Activated T-cell treated with anti-CD3 and anti-CD28 coated beads, Interleukin-2, amount 50 U/mL, for 24 hours (primary cell): Measurements from ENCODE around the gene CAVIN1.
"Not testable (repeated sequence)": the region's sequence is repeated elsewhere in the genome, so short reads cannot be mapped to it uniquely, and the experiment has no call there.

Experiments
- DNase-seq: peaks from one replicate; pipeline ENCODE4 v3.0.0-alpha.2; 2020
- H3K27ac Mint-ChIP-seq: 2 replicates; pipeline ENCODE4 v1.8.0; 2020; ENCODE audit warnings: mild to moderate bottlenecking, mixed read lengths
- H3K27me3 Mint-ChIP-seq: 2 replicates; pipeline ENCODE4 v1.8.0; 2020; ENCODE audit warnings: mixed read lengths
- H3K36me3 Mint-ChIP-seq: 2 replicates; pipeline ENCODE4 v1.8.0; 2020; ENCODE audit warnings: low read depth, mixed read lengths
- H3K4me1 Mint-ChIP-seq: 2 replicates; pipeline ENCODE4 v1.8.0; 2020; ENCODE audit warnings: low read depth, mixed read lengths
- H3K4me3 Mint-ChIP-seq: 2 replicates; pipeline ENCODE4 v1.8.0; 2020; ENCODE audit warnings: mild to moderate bottlenecking, moderate library complexity, mixed read lengths
- H3K9me3 Mint-ChIP-seq: 2 replicates; pipeline ENCODE4 v1.8.0; 2020; ENCODE audit warnings: mixed read lengths

The CAVIN1 gene

DNA sequence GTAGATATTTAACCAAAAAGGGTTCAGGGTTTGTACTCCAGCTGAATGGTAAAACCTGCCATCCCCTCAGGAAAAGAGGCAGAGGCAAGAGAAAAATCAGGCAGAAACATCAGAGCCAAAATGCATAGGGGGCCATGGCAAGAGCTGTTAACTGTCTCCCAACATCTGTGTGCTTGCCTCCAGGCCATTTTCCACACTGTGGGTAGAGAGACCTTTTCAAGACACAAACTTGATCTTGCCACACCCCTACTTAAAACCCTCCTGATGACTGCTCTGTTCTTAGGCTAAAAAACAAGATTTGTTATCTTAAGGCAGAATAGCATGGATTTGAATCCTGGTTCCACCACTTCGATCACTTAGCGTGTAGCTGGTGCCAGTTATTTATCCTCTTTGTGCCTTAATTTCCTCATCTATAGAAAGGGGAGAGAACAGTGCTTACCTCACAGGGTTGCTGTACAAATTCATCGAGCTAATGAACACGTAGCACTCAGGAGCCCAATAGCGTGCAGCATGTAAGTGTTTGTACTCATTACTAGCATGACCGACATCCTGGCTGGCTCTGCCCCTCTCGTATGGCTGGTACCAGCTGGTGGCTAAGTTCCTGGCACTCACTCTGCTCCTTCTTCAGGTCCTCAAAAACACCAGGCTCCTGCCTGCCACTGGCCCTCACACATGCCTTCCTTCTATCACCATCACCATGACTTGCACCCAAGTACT lies 60.7 kb downstream of the CAVIN1 start:
- Mint-ChIP-seq H3K9me3 (peaks cover 4% of the 10 kb centered on the region), H3K4me1 (peaks cover 77% of the 10 kb centered on the region), H3K27ac (peak overlapping the region; percentile 91), H3K36me3 (peaks cover 75% of the 10 kb centered on the region), H3K4me3 (no peak overlapping the region), H3K27me3 (no peaks in the 10 kb centered on the region)
- DNase-seq = no peak

DNA sequence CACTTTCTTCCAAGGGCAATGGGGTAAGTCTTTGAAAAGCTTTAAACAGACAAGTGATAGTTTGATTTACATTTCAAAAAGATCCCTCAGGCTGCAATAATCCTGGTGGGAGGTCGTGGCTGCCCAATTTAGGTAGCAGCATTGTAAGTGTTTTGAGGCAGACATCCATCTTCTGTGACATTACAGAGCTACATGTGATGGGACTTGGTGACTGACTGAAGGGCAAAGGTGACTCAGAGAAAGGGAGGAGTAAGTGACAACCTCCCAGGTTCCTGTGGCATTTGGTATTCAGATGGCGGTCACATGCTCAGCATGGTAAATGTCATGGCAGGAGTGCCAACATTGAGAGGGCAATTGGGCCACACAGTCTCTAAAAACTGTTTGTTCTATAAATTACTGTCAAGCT lies 61.3 kb downstream of the CAVIN1 start:
- Mint-ChIP-seq H3K4me1 (peaks cover 77% of the 10 kb centered on the region), H3K4me3 (peak overlapping the region; percentile 36), H3K27ac (peak overlapping the region; percentile 91), H3K36me3 (peaks cover 75% of the 10 kb centered on the region), H3K9me3 (peaks cover 4% of the 10 kb centered on the region), H3K27me3 (no peaks in the 10 kb centered on the region)
- DNase-seq = peak; percentile 44

DNA sequence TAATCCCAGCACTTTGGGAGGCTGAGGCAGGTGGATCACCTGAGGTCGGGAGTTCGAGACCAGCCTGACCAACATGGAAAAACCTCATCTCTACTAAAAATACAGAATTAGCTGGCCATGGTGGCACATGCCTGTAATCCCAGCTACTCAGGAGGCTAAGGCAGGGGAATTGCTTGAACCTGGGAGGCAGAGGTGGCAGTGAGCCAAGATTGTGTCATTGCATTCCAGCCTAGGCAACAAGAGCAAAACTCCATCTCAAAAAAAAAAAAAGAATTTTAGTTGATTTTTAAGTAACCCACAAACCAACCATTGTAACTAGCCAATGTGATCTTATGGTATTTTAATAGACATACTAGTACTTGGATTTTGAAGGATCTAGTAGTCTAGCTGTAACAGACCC lies 62.7 kb downstream of the CAVIN1 start:
- Mint-ChIP-seq H3K4me1 (peaks cover 74% of the 10 kb centered on the region), H3K27ac (peak overlapping the region; percentile 76)

DNA sequence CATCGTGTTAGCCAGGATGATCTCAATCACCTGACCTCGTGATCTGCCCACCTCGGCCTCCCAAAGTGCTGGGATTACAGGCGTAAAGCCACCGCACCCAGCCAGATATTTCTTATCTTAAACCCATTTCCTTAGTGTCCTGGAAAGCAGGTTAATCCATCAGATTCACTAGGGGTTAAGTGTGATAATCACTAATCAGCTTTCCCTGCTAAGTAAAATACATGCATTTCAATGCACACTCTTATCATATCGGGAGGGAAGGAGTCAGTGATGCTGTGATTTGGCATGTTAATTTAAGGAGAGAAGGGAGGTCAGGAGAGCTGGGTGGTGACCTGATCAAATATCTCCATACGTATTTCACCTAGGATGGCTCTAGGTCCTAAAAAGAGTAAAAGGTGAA lies 63.9 kb downstream of the CAVIN1 start:
- H3K4me1 Mint-ChIP-seq = peaks cover 69% of the 10 kb centered on the region
- DNase-seq = no peak
- H3K36me3 Mint-ChIP-seq = peaks cover 73% of the 10 kb centered on the region
- H3K9me3 Mint-ChIP-seq = no peaks in the 10 kb centered on the region
- no peak overlapping the region for H3K4me3 Mint-ChIP-seq
- no peak overlapping the region for H3K27ac Mint-ChIP-seq
- no peaks in the 10 kb centered on the region for H3K27me3 Mint-ChIP-seq

More for the DNA sequence above, 62.7 kb downstream of the CAVIN1 start:
- not testable (repeated sequence) for H3K9me3 Mint-ChIP-seq, H3K27me3 Mint-ChIP-seq, DNase-seq, H3K4me3 Mint-ChIP-seq
- H3K36me3 Mint-ChIP-seq = peaks cover 78% of the 10 kb centered on the region

DNA sequence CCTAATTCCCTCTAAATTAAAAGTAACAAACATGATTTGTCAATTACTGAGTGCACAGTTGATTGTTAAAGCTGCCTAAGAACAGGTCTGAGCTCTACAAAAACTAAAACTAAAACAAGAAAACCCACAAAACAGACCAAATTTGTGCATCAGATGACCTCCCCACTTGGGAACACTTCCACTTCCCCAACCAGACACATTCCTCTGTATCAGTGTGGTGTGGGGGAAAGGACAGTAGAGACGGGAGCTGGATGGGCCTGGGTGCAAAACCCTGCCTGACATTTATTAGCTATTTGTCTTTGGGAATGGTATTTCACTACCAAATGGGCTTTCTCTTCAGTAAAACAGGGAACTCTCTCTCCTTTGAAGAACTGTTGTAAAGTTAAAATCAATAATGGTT lies 64.6 kb downstream of the CAVIN1 start:
- Mint-ChIP-seq H3K36me3 (peaks cover 70% of the 10 kb centered on the region), H3K27ac (peak overlapping the region; percentile 81), H3K27me3 (no peaks in the 10 kb centered on the region), H3K9me3 (no peaks in the 10 kb centered on the region), H3K4me1 (peaks cover 67% of the 10 kb centered on the region), H3K4me3 (no peak overlapping the region)
- DNase-seq = no peak

DNA sequence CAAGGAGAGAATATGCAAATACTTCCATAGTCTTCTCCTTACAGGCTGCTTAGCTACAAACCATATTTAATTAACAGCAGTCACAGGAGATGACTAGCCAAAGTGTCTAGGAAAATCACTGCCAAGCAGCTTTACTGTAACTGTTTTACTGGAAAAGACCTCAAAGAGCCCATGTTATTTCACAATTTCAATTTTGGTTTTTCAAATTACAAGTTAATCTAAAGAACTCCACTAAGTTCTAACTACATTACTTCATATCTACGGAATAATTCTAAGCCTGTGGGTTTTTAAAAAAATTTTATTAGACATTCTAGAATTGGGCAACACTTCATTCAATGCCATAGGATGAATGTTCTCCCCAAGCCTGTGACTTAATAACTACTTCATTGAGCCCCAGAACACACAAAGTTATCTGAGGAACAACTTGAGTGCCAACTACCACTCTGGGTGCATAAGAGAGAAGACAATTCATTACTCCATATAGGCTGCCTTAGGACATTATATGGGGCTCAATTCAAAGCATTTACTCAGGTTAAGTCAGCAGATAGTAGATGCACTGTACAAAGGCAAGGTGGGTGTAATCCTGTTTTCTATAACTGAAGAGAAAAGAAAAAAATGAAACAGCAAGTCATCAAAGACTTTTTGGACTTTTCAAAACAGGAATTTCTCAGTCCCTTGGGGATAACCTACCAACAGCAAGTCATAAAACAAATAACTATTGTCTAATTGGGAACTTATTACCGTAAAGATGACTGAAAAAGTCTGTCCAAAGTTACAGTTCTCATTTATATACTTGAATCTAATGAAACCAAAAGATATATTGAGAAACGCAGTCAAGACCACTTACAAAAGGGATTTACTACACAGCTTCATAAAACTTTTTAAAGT lies 67.9 kb downstream of the CAVIN1 start:
- DNase-seq = no peak
- H3K27ac Mint-ChIP-seq = peak overlapping the region; percentile 33
- H3K27me3 Mint-ChIP-seq = no peaks in the 10 kb centered on the region
- peaks cover 50% of the 10 kb centered on the region for H3K4me1 Mint-ChIP-seq
- no peaks in the 10 kb centered on the region for H3K9me3 Mint-ChIP-seq
- H3K4me3 Mint-ChIP-seq = no peak overlapping the region
- peaks cover 52% of the 10 kb centered on the region for H3K36me3 Mint-ChIP-seq
